HepG2 (cell line): ENCODE results near the gene RPUSD2. TPM values are rescaled to one million over a fixed set of nuclear protein-coding genes. Genes with fewer than 3 reads are reported as not detected.

Source experiments
- ATF1 ChIP-seq: IDR thresholded peaks from 2 replicates; pipeline ENCODE4 v1.6.1; 2016; ENCODE audit warnings: mild to moderate bottlenecking, control low read depth
- CBFB ChIP-seq: sonication (generic); formaldehyde crosslinking; IDR thresholded peaks from 2 replicates; pipeline ENCODE4 v1.4.0; 2020; ENCODE audit warnings: missing genetic modification reagents
- CCAR2 ChIP-seq: fragments of 200-400 bp; formaldehyde crosslinking; optimal IDR thresholded peaks from 2 replicates; pipeline ENCODE3; 2018; ENCODE audit warnings: low read depth, mild to moderate bottlenecking, low read length, moderate library complexity
- DPF2 ChIP-seq: sonication (generic); formaldehyde crosslinking; IDR thresholded peaks from 2 replicates; pipeline ENCODE4 v1.4.0; 2020; ENCODE audit warnings: mild to moderate bottlenecking, low read depth, missing genetic modification reagents, borderline replicate concordance
- HES4 ChIP-seq: sonication (generic); formaldehyde crosslinking; IDR thresholded peaks from 2 replicates; pipeline ENCODE4 v1.9.0; 2021; ENCODE audit warnings: mild to moderate bottlenecking, missing genetic modification reagents, borderline replicate concordance
- HNF1A ChIP-seq, 2 experiments: sonication (generic) in 1 of 2; formaldehyde crosslinking in 1 of 2; IDR thresholded peaks; 2 replicates each; pipeline versions ENCODE4 v1.4.0 to v1.6.1; 2016 to 2020; ENCODE audit warnings: borderline replicate concordance in 1 of 2, low read depth in 1 of 2, mild to moderate bottlenecking in 1 of 2, missing genetic modification reagents in 1 of 2
- MED1 ChIP-seq: sonication (generic); formaldehyde crosslinking; IDR thresholded peaks from 2 replicates; pipeline ENCODE4 v1.4.0; 2020; ENCODE audit warnings: missing genetic modification reagents
- MIER3 ChIP-seq: IDR thresholded peaks from 2 replicates; pipeline ENCODE4 v1.6.1; 2016; ENCODE audit warnings: missing compliant biosample characterization, borderline replicate concordance
- MTA3 ChIP-seq: sonication (generic); formaldehyde crosslinking; IDR thresholded peaks from 2 replicates; pipeline ENCODE4 v1.4.0; 2020; ENCODE audit warnings: missing genetic modification reagents
- NAIF1 ChIP-seq: sonication (generic); formaldehyde crosslinking; IDR thresholded peaks from 2 replicates; pipeline ENCODE4 v1.5.0; 2020; ENCODE audit warnings: mild to moderate bottlenecking, missing genetic modification reagents, borderline replicate concordance
- NR2C2 ChIP-seq: sonication (generic); formaldehyde crosslinking; IDR thresholded peaks from 2 replicates; pipeline ENCODE4 v1.4.0; 2020; ENCODE audit warnings: missing genetic modification reagents, mild to moderate bottlenecking, moderate library complexity, borderline replicate concordance
- POLR2G ChIP-seq: fragments of 200-400 bp; formaldehyde crosslinking; IDR thresholded peaks from 2 replicates; pipeline ENCODE4 v1.6.1; 2018; ENCODE audit warnings: mild to moderate bottlenecking, low read depth, low read length, moderate library complexity
- SRSF4 ChIP-seq: fragments of 200-400 bp; formaldehyde crosslinking; IDR thresholded peaks from one replicate; pipeline ENCODE4 v1.6.1; 2018; ENCODE audit warnings: mild to moderate bottlenecking, low read depth, low read length, moderate library complexity; ENCODE audit not compliant: poor library complexity, severe bottlenecking
- TCF12 ChIP-seq, 2 experiments: fragments of 450-650 bp in 1 of 2; sonication (generic) in 1 of 2; formaldehyde crosslinking in 1 of 2; IDR thresholded peaks; 2 replicates each; pipeline versions ENCODE4 v1.6.1 to v1.8.0; 2017 to 2022; ENCODE audit warnings: antibody characterized with exemption in 1 of 2, mild to moderate bottlenecking in 1 of 2, missing genetic modification reagents in 1 of 2, moderate library complexity in 1 of 2
- TFDP1 ChIP-seq: IDR thresholded peaks from 2 replicates; pipeline ENCODE4 v1.6.1; 2016; ENCODE audit warnings: missing compliant biosample characterization, missing genetic modification reagents, borderline replicate concordance
- ZBTB38 ChIP-seq: sonication (generic); formaldehyde crosslinking; IDR thresholded peaks from 2 replicates; pipeline ENCODE4 v1.5.1; 2020; ENCODE audit warnings: mild to moderate bottlenecking, missing genetic modification reagents
- ZNF430 ChIP-seq: sonication (generic); formaldehyde crosslinking; IDR thresholded peaks from 2 replicates; pipeline ENCODE4 v1.9.0; 2021; ENCODE audit warnings: mild to moderate bottlenecking, missing genetic modification reagents
- ZNF510 ChIP-seq: sonication (generic); formaldehyde crosslinking; IDR thresholded peaks from 2 replicates; pipeline ENCODE4 v1.4.0; 2020; ENCODE audit warnings: low read depth, mild to moderate bottlenecking, missing genetic modification reagents
- ZNF557 ChIP-seq: sonication (generic); formaldehyde crosslinking; IDR thresholded peaks from 2 replicates; pipeline ENCODE4 v1.4.0; 2020; ENCODE audit warnings: missing genetic modification reagents
- ZNF563 ChIP-seq: sonication (generic); formaldehyde crosslinking; IDR thresholded peaks from 2 replicates; pipeline ENCODE4 v1.8.0; 2022; ENCODE audit warnings: mild to moderate bottlenecking, moderate library complexity, missing genetic modification reagents
- ZNF740 ChIP-seq: sonication (generic); formaldehyde crosslinking; IDR thresholded peaks from 2 replicates; pipeline ENCODE4 v1.4.0; 2020; ENCODE audit warnings: missing genetic modification reagents
- ZNF879 ChIP-seq: sonication (generic); formaldehyde crosslinking; IDR thresholded peaks from 2 replicates; pipeline ENCODE4 v1.8.1; 2023; ENCODE audit warnings: missing genetic modification reagents
- polyA plus RNA-seq, 8 experiments: library from polyadenylated mRNA; depleted of rRNA in 3 of 8; stranded (reverse) in 7 of 8; unstranded in 1 of 8; fragments of >200 nt; fragmentation: Illumina TruSeq in 4 of 8; extraction: Trizol in 4 of 8; gene quantifications; 2 replicates each; pipeline versions ENCODE4 v1.2.1 to v1.2.3, GENCODE V29; 2011 to 2016; ENCODE audit warnings: low read depth in 4 of 8, missing spikeins in 1 of 8, mixed read lengths in 1 of 8; ENCODE audit not compliant: insufficient read depth in 1 of 8
- total RNA-seq, 5 experiments: library from RNA; depleted of rRNA; stranded (reverse); fragments of >200 nt; fragmentation: Illumina TruSeq; extraction: Trizol; gene quantifications; 2 replicates each; pipeline ENCODE4 v1.2.3, GENCODE V29; 2016; ENCODE audit warnings: low read depth in 1 of 5
- TF ChIP-seq, protein P1 (sequence below): sonication (generic); formaldehyde crosslinking; IDR thresholded peaks from 2 replicates; pipeline ENCODE4 v1.8.0; 2022; ENCODE audit warnings: missing genetic modification reagents, low read depth, mild to moderate bottlenecking, borderline replicate concordance

Gene RPUSD2
- total and polyA plus RNA-seq, 2 of the 13 experiments (the other 11 are each of a cell fraction or from before 2014, with no cell fraction given) = 8.6 to 14.5 TPM

- TF ChIP-seq, protein P1, sequence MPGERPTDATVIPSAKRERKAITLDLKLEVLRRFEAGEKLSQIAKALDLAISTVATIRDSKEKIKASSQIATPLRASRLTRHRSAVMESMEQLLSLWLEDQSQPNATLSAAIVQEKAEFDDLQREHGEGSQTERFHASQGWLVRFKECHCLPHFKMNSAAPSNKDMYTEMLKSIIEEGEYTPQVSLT (CRISPR knock-in tag) = no peak
- TF ChIP-seq NAIF1 (peak; percentile 83; the same call in 1 of the 2 replicates), ZNF510 (CRISPR knock-in tag) (no peak), NR2C2 (peak; percentile 58; the same call in 1 of the 2 replicates), ATF1 (CRISPR knock-in tag) (peak; percentile 87), ZNF740 (CRISPR knock-in tag) (peak; percentile 69; the same call in 1 of the 2 replicates), SRSF4 (no peak), HES4 (CRISPR knock-in tag) (0 out of 2 replicates have a peak, but pooled peaks have one; percentile 41), MIER3 (peak; percentile 55; the same call in 1 of the 2 replicates), MTA3 (CRISPR knock-in tag) (no peak), ZNF879 (no peak), DPF2 (CRISPR knock-in tag) (peak; percentile 46; the same call in 1 of the 2 replicates), CBFB (no peak), POLR2G (peak; percentile 69), TFDP1 (CRISPR knock-in tag) (peak; percentile 97), ZBTB38 (peak; percentile 27; the same call in 1 of the 2 replicates), CCAR2 (peak; percentile 60), MED1 (peak; percentile 85), HNF1A (IDR thresholded peaks at IDR 0.05; ENCODE audit: low read depth) (no peak), HNF1A (CRISPR knock-in tag; IDR thresholded peaks at IDR 0.05; ENCODE audit: borderline replicate concordance) (peak; percentile 67; the same call in 1 of the 2 replicates), ZNF557 (CRISPR knock-in tag) (no peak), ZNF563 (CRISPR knock-in tag) (0 out of 2 replicates have a peak, but pooled peaks have one; percentile 59), ZNF430 (CRISPR knock-in tag) (no peak), TCF12 (IDR thresholded peaks at IDR 0.05) (no peak), TCF12 (CRISPR knock-in tag; IDR thresholded peaks at IDR 0.05) (no peak)
Measured at GRCh38 chr15:40593588-40594428, 24.7 kb downstream of the RPUSD2 start, which contains the start of gene KNL1 (continued).
